ENCODE data around the gene GRIK5. TPM values are rescaled to one million over a fixed set of nuclear protein-coding genes. Genes with fewer than 3 reads are reported as not detected.

The GRIK5 gene
- total RNA-seq, 1 experiment from 2014 or later, result 0.12 TPM

GRCh38 chr19:42076380-42076944, 6.5 kb upstream of the GRIK5 start:
- no peak for DNase-seq (ENCODE audit: low spot score)

- DNase-seq (ENCODE audit: low spot score), result peak; percentile 99
Measured at GRCh38 chr19:42075616-42076379, 5.8 kb upstream of the GRIK5 start, which contains the start of gene ZNF574. Gene ZNF574, plus strand, starts transcription at chr19:42076166. Its CDS starts 2,441 bp downstream, at chr19:42078607.

- DNase-seq (ENCODE audit: low spot score), result no peak
Measured at GRCh38 chr19:42075364-42075615, 5.3 kb upstream of the GRIK5 start.

- no peak for DNase-seq (ENCODE audit: low spot score)
Measured at GRCh38 chr19:42074513-42075363, 4.7 kb upstream of the GRIK5 start.

- DNase-seq (ENCODE audit: low spot score), result no peak
Measured at GRCh38 chr19:42071247-42071646, 1.2 kb upstream of the GRIK5 start.

GRCh38 chr19:42068756-42069571, 1.0 kb downstream of the GRIK5 start:
- DNase-seq (ENCODE audit: low spot score), result no peak

- DNase-seq (ENCODE audit: low spot score), result no peak
Measured at GRCh38 chr19:42068361-42068755, 1.6 kb downstream of the GRIK5 start.

GRCh38 chr19:42067315-42067888, 2.6 kb downstream of the GRIK5 start:
- no peak for DNase-seq (ENCODE audit: low spot score)

GRCh38 chr19:42066075-42066754, 3.8 kb downstream of the GRIK5 start:
- no peak for DNase-seq (ENCODE audit: low spot score)

GRCh38 chr19:42065511-42065910, 4.5 kb downstream of the GRIK5 start:
- DNase-seq (ENCODE audit: low spot score), result no peak

GRCh38 chr19:42065051-42065450, 5.0 kb downstream of the GRIK5 start:
- no peak for DNase-seq (ENCODE audit: low spot score)

- DNase-seq (ENCODE audit: low spot score), result no peak
Measured at GRCh38 chr19:42064432-42064831, 5.6 kb downstream of the GRIK5 start.

GRCh38 chr19:42062381-42062780, 7.6 kb downstream of the GRIK5 start:
- no peak for DNase-seq (ENCODE audit: low spot score)

GRCh38 chr19:42060117-42060516, 9.9 kb downstream of the GRIK5 start:
- no peak for DNase-seq (ENCODE audit: low spot score)

- DNase-seq (ENCODE audit: low spot score), result no peak
Measured at GRCh38 chr19:42059196-42059595, 10.8 kb downstream of the GRIK5 start.

GRCh38 chr19:42057846-42058245, 12.2 kb downstream of the GRIK5 start:
- no peak for DNase-seq (ENCODE audit: low spot score)

- no peak for DNase-seq (ENCODE audit: low spot score)
Measured at GRCh38 chr19:42054205-42054604, 15.8 kb downstream of the GRIK5 start.

GRCh38 chr19:42053037-42053935, 16.7 kb downstream of the GRIK5 start:
- DNase-seq (ENCODE audit: low spot score), result no peak

GRCh38 chr19:42052241-42052863, 17.7 kb downstream of the GRIK5 start:
- no peak for DNase-seq (ENCODE audit: low spot score)
